Heart left ventricle (tissue), 16 donors: Measurements from ENCODE around the gene NOS2. TPM values are rescaled to one million over a fixed set of nuclear protein-coding genes. Genes with fewer than 3 reads are reported as not detected.
"Not testable (repeated sequence)": the region's sequence is repeated elsewhere in the genome, so short reads cannot be mapped to it uniquely, and the experiment has no call there.

ENCODE experiments used
- ATAC-seq, 4 donors: fragments of 200-7000 bp; cut with Tn5 transposase; one replicate each; pipeline ENCODE4 v1.9.1; 2020 to 2022; ENCODE audit warnings: moderate library complexity in 4 of 4, mild to moderate bottlenecking in 3 of 4, moderate number of reproducible peaks in 1 of 4
- DNase-seq, 5 donors: peaks; one replicate each; pipeline ENCODE4 v3.0.0-alpha.2; 2020
- H3K27ac ChIP-seq, 12 donors: fragments of 200-600 bp; sonication (generic) in 4 of 12; one replicate each; pipeline versions ENCODE4 v1.5.0 to v1.8.0; 2016 to 2022; ENCODE audit warnings: mild to moderate bottlenecking in 2 of 12
- H3K27me3 ChIP-seq, 9 donors: fragments of 200-600 bp; sonication (generic) in 2 of 9; one replicate each; pipeline versions ENCODE4 v1.5.1 to v1.8.0; 2016 to 2022; ENCODE audit warnings: mild to moderate bottlenecking in 3 of 9
- H3K36me3 ChIP-seq, 9 donors: fragments of 200-600 bp; sonication (generic) in 2 of 9; one replicate each; pipeline versions ENCODE4 v1.5.0 to v1.8.0; 2018 to 2022; ENCODE audit warnings: mild to moderate bottlenecking in 2 of 9
- H3K4me1 ChIP-seq, 12 donors: fragments of 200-600 bp; sonication (generic) in 4 of 12; one replicate each; pipeline versions ENCODE4 v1.5.0 to v1.8.0; 2016 to 2022; ENCODE audit warnings: mild to moderate bottlenecking in 3 of 12
- H3K4me3 ChIP-seq, 12 donors: fragments of 200-600 bp; sonication (generic) in 4 of 12; one replicate each; pipeline versions ENCODE4 v1.5.0 to v1.8.0; 2017 to 2022; ENCODE audit warnings: mild to moderate bottlenecking in 9 of 12, moderate library complexity in 4 of 12
- H3K9me3 ChIP-seq, 12 donors: fragments of 200-600 bp; sonication (generic) in 4 of 12; one replicate each; pipeline versions ENCODE4 v1.5.0 to v1.8.0; 2016 to 2022; ENCODE audit warnings: mild to moderate bottlenecking in 1 of 12
- CTCF ChIP-seq, 12 donors: fragments of 200-600 bp; sonication (generic) in 4 of 12; IDR thresholded peaks; one replicate each; pipeline versions ENCODE4 v1.5.0 to v1.8.0; 2018 to 2022; ENCODE audit warnings: antibody characterized with exemption in 12 of 12, mild to moderate bottlenecking in 5 of 12
- POLR2A ChIP-seq, 2 donors: fragments of 450-650 bp; IDR thresholded peaks; one replicate each; pipeline ENCODE4 v1.6.1; 2017; ENCODE audit warnings: antibody characterized with exemption in 2 of 2, mild to moderate bottlenecking in 2 of 2, moderate library complexity in 2 of 2
- WGBS, 4 donors: extraction: QIAGEN DNeasy Blood & Tissue Kit in 2 of 4; methylation state at CpG; one replicate each; pipeline versions ENCODE4 v1.1.5 to v1.1.7; 2013 to 2018; 5-methylcytosine and 5-hydroxymethylcytosine counted together
- intact Hi-C, 10 donors: fragments of 100-400 bp; cut with DNase I; formaldehyde crosslinking; loops; one replicate each; pipeline versions ENCODE4 v1.11.1 to v1.14.2; 2022
- polyA plus RNA-seq, 2 donors: library from polyadenylated mRNA; stranded (reverse); fragments of 200-250 nt; gene quantifications; one replicate each; pipeline ENCODE4 v1.2.3, GENCODE V29; 2013
- total RNA-seq, 9 donors: library from RNA; depleted of rRNA in 2 of 9; stranded (reverse); fragments of >200 nt in 2 of 9; fragmentation: NEBNext Ultra II Directional in 3 of 9; extraction: Animal tissue kit (Norgen Biotek cat#: 25700) in 3 of 9; gene quantifications; one replicate each; pipeline versions ENCODE4 v1.1.0 to v1.2.4, GENCODE V29; 2016 to 2023
- donor health status: ischemic (EF 13 %, LVEDD 7.1; RV severe dilation, severe dysfunction).
- donor health status: healthy with polysubstance abuse.
- donor health status: DM: no; HTN: yes; CAD: no.
- donor health status: DM: no; HTN: no; CAD: no.
- donor health status: ischemic (EF 25% LVEDD 6.9; RV normal size, moderate dysfunction).
- donor health status: ischemic (EF 25% LVEDD 5.7; RV mildly dilated, moderate dysfunction).
- donor health status: healthy.
- donor health status: DM: yes; HTN: yes; CAD: no.
- donor health status: ischemic (EF 35%, LVEDD 5.7; RV mildly dilated, moderate dysfunction).
- donor health status: nonischemic (EF 11% LVEDD 7.7; RV severe dilation, severe dysfunction).
- donor health status: DM: yes; HTN: yes; CAD: no.
- donor health status: PGD.
- donor health status: ischemic (EF 29% LVEDD 5.4; RV normal size, mild dysfunction).
- donor health status: nonischemic (EF 23%, LVEDD 6.1; RV moderate dilation, normal function).

NOS2 gene
- total and polyA plus RNA-seq, 11 donors, result 0.07 to 2.2 (median 0.16) TPM; not detected in 1

- Histone ChIP-seq H3K27ac (peak overlapping the region in 1 of 12 donors; percentile 86), H3K27me3 (no peaks in the 10 kb centered on the region), H3K9me3 (no peaks in the 10 kb centered on the region), H3K4me1 (peaks cover 0 to 11% (median 0%) of the 10 kb centered on the region in 12 donors), H3K36me3 (no peaks in the 10 kb centered on the region), H3K4me3 (no peak overlapping the region)
- TF ChIP-seq CTCF (IDR thresholded peaks at IDR 0.05) (no peak), POLR2A (IDR thresholded peaks at IDR 0.05) (no peak)
- WGBS, 4 donors, result 83 to 95% (median 89%) methylated on average over 13 of the region's 13 CpGs
- no peak for DNase-seq
- no peak for ATAC-seq
- intact Hi-C loops, result no loop called here
Observed at GRCh38 chr17:27747462-27748359, 52.6 kb downstream of the NOS2 start.

- ATAC-seq (no peak), DNase-seq (no peak)
- Histone ChIP-seq H3K36me3 (no peaks in the 10 kb centered on the region), H3K4me1 (peaks cover 0 to 15% (median 0%) of the 10 kb centered on the region in 12 donors), H3K27ac (peak overlapping the region in 1 of 12 donors; percentile 86), H3K4me3 (no peak overlapping the region), H3K27me3 (no peaks in the 10 kb centered on the region), H3K9me3 (no peaks in the 10 kb centered on the region)
- 85 to 91% (median 87%) methylated on average over 4 to 5 of the region's 5 CpGs for WGBS, 4 donors
- intact Hi-C loops, result no loop called here
- no peak for TF ChIP-seq CTCF (IDR thresholded peaks at IDR 0.05)
- no peak for TF ChIP-seq POLR2A (IDR thresholded peaks at IDR 0.05)
Observed at GRCh38 chr17:27746881-27747280, 53.4 kb downstream of the NOS2 start.

GRCh38 chr17:27746320-27746719 lies 54.0 kb downstream of the NOS2 start:
- intact Hi-C loops, DNase-seq, H3K27me3 ChIP-seq, H3K9me3 ChIP-seq, H3K4me3 ChIP-seq, H3K36me3 ChIP-seq: not testable (repeated sequence)
- peaks cover 0 to 15% (median 0%) of the 10 kb centered on the region in 12 donors for H3K4me1 ChIP-seq
- H3K27ac ChIP-seq, result peak overlapping the region in 1 of 12 donors; percentile 86
- WGBS, 4 donors, result 92 to 100% (median 93%) methylated on average over 1 of the region's 5 CpGs
- peak in 1 of 4 donors; percentile 21 for ATAC-seq

- H3K36me3 ChIP-seq, H3K27me3 ChIP-seq, intact Hi-C loops, H3K9me3 ChIP-seq, H3K27ac ChIP-seq, H3K4me3 ChIP-seq, DNase-seq, ATAC-seq: not testable (repeated sequence)
- 82 to 88% (median 84%) methylated on average over 12 to 13 of the region's 13 CpGs for WGBS, 4 donors
- H3K4me1 ChIP-seq, result peaks cover 0 to 15% (median 0%) of the 10 kb centered on the region in 12 donors
Observed at GRCh38 chr17:27745207-27745830, 55.0 kb downstream of the NOS2 start.

- intact Hi-C loops, result no loop called here
- Histone ChIP-seq H3K36me3 (no peaks in the 10 kb centered on the region), H3K4me1 (peaks cover 0 to 15% (median 0%) of the 10 kb centered on the region in 12 donors), H3K27ac (peak overlapping the region in 1 of 12 donors; percentile 73), H3K4me3 (no peak overlapping the region), H3K27me3 (no peaks in the 10 kb centered on the region), H3K9me3 (no peaks in the 10 kb centered on the region)
- 67 to 80% (median 77%) methylated on average over 8 of the region's 8 CpGs for WGBS, 4 donors
- ATAC-seq, result no peak
- TF ChIP-seq POLR2A (IDR thresholded peaks at IDR 0.05) (no peak), CTCF (IDR thresholded peaks at IDR 0.05) (no peak)
- no peak for DNase-seq
Observed at GRCh38 chr17:27743281-27743885, 56.9 kb downstream of the NOS2 start.
